ENCODE results near the gene ZNF783. TPM values are rescaled to one million over a fixed set of nuclear protein-coding genes. Genes with fewer than 3 reads are reported as not detected.

The ZNF783 gene
- total and polyA plus RNA-seq, 9 of the 15 experiments (the other 6 are each of a cell fraction or from before 2014, with no cell fraction given): 0.66 to 11.2 (median 5.4) TPM

- TF ChIP-seq SP1 (CRISPR knock-in tag; IDR thresholded peaks at IDR 0.05) (no peak), PHB (CRISPR knock-in tag; IDR thresholded peaks at IDR 0.05) (no peak), ZNF644 (tag; IDR thresholded peaks at IDR 0.05; ENCODE audit: low read depth) (peak; percentile 69; the same call in 1 of the 2 replicates), DMBX1 (CRISPR knock-in tag; IDR thresholded peaks at IDR 0.05; ENCODE audit: borderline replicate concordance) (no peak), GATAD2A (IDR thresholded peaks at IDR 0.05) (no peak; the same call in 1 of the 2 replicates), DNMT1 (IDR thresholded peaks at IDR 0.05) (no peak), CREB3 (tag; conservative IDR thresholded peaks at IDR 0.05; ENCODE audit: low read depth) (peak; percentile 72; the same call in 1 of the 2 replicates), ZNF280B (CRISPR knock-in tag; IDR thresholded peaks at IDR 0.05) (no peak), CREB1 (IDR thresholded peaks at IDR 0.05) (no peak), CREB1 (CRISPR knock-in tag; IDR thresholded peaks at IDR 0.05) (no peak), MTA2 (IDR thresholded peaks at IDR 0.05; ENCODE audit: low read depth) (no peak), ZBTB33 (CRISPR knock-in tag; IDR thresholded peaks at IDR 0.05) (no peak), SAP30 (IDR thresholded peaks at IDR 0.05; ENCODE audit: borderline replicate concordance, insufficient read depth, low read depth, low read length, poor library complexity, severe bottlenecking) (no peak), POLR2H (tag; IDR thresholded peaks at IDR 0.05; ENCODE audit: low read depth) (no peak), SMARCC2 (IDR thresholded peaks at IDR 0.05; ENCODE audit: low read depth) (no peak), FIP1L1 (IDR thresholded peaks at IDR 0.05; ENCODE audit: low read depth, low read length, poor library complexity, severe bottlenecking) (no peak), CSDE1 (IDR thresholded peaks at IDR 0.05) (no peak), ZNF197 (CRISPR knock-in tag; IDR thresholded peaks at IDR 0.05; ENCODE audit: low read depth) (no peak), NBN (IDR thresholded peaks at IDR 0.05; ENCODE audit: low read depth) (0 out of 2 replicates have a peak, but pooled peaks have one; percentile 21), IRF9 (tag; IDR thresholded peaks at IDR 0.05) (no peak), ZNF707 (CRISPR knock-in tag; conservative IDR thresholded peaks at IDR 0.05) (no peak), EP300 (IDR thresholded peaks at IDR 0.05; ENCODE audit: low read length) (no peak), GTF2F1 (IDR thresholded peaks at IDR 0.05; ENCODE audit: low read depth, low read length) (no peak), CBX3 (IDR thresholded peaks at IDR 0.05; ENCODE audit: borderline replicate concordance in 1 of 2, low read length in 2 of 2) (0 out of 3 replicates have a peak, but pooled peaks of 1 of the 2 experiments have one; percentile 9), ZNF316 (IDR thresholded peaks at IDR 0.05) (0 out of 2 replicates have a peak, but pooled peaks have one; percentile 42)
Observed at GRCh38 chr7:149321978-149322541, 60.1 kb downstream of the ZNF783 start (continued).
